Esophagus muscularis mucosa (tissue), 4 donors: Measurements from ENCODE around the gene SYVN1. TPM values are rescaled to one million over a fixed set of nuclear protein-coding genes. Genes with fewer than 3 reads are reported as not detected.
A peak's percentile ranks its signal among the peaks of the same experiment; 100 is the strongest.

Experiments
- DNase-seq: peaks from one replicate; pipeline ENCODE4 v3.0.0-alpha.2; 2017; ENCODE audit errors: extremely low spot score
- H3K27ac ChIP-seq, 4 donors: fragments of 200-600 bp; sonication (generic); replicated peaks in 1 of 4; 1 replicate in 3 of 4; 2 replicates in 1 of 4; pipeline ENCODE4 v1.5.1; 2016 to 2019; ENCODE audit warnings: mild to moderate bottlenecking in 1 of 4
- H3K27me3 ChIP-seq, 4 donors: fragments of 200-600 bp; sonication (generic); one replicate each; pipeline versions ENCODE4 v1.5.1 to v1.6.0; 2016 to 2019
- H3K36me3 ChIP-seq, 4 donors: fragments of 200-600 bp; sonication (generic); one replicate each; pipeline ENCODE4 v1.5.1; 2016 to 2019
- H3K4me1 ChIP-seq, 4 donors: fragments of 200-600 bp; sonication (generic); one replicate each; pipeline ENCODE4 v1.5.1; 2016 to 2019
- H3K4me3 ChIP-seq, 4 donors: fragments of 200-600 bp; sonication (generic); 1 replicate in 2 of 4; 2 replicates in 2 of 4; pipeline ENCODE4 v1.5.1; 2016 to 2019; ENCODE audit warnings: mild to moderate bottlenecking in 4 of 4, moderate library complexity in 1 of 4
- H3K9me3 ChIP-seq, 4 donors: fragments of 200-600 bp; sonication (generic); 1 replicate in 3 of 4; 2 replicates in 1 of 4; pipeline ENCODE4 v1.5.1; 2016 to 2019
- CTCF ChIP-seq, 3 experiments: fragments of 200-600 bp in 2 of 3; fragments of 450-650 bp in 1 of 3; sonication (generic) in 2 of 3; IDR thresholded peaks; one replicate each; pipeline ENCODE4 v1.5.1; 2017 to 2019; ENCODE audit warnings: antibody characterized with exemption in 3 of 3, mild to moderate bottlenecking in 2 of 3, moderate library complexity in 1 of 3
- EP300 ChIP-seq: sonication (generic); formaldehyde crosslinking; IDR thresholded peaks from one replicate; pipeline ENCODE4 v1.6.1; 2017; ENCODE audit warnings: antibody characterized with exemption
- POLR2A ChIP-seq: fragments of 450-650 bp; IDR thresholded peaks from one replicate; pipeline ENCODE4 v1.6.1; 2017; ENCODE audit warnings: antibody characterized with exemption, moderate library complexity, mild to moderate bottlenecking, low read depth
- POLR2AphosphoS5 ChIP-seq, 2 donors: sonication (generic); formaldehyde crosslinking; IDR thresholded peaks; one replicate each; pipeline ENCODE4 v1.6.1; 2017; ENCODE audit warnings: antibody characterized with exemption in 2 of 2
- WGBS: methylation state at CpG from one replicate; pipeline ENCODE4 v1.1.5; 2018; 5-methylcytosine and 5-hydroxymethylcytosine counted together
- intact Hi-C: fragments of 100-400 bp; cut with DNase I; formaldehyde crosslinking; loops from one replicate; pipeline ENCODE4 v1.15.1; 2023
- total RNA-seq, 4 donors: library from RNA; depleted of rRNA; stranded (reverse); fragments of >200 nt; gene quantifications; one replicate each; pipeline versions ENCODE4 v1.1.0 to v1.2.1, GENCODE V29; 2016

The SYVN1 gene
- total RNA-seq, 4 donors from 2014 or later = 24.1 to 39.5 (median 27.5) TPM

DNA sequence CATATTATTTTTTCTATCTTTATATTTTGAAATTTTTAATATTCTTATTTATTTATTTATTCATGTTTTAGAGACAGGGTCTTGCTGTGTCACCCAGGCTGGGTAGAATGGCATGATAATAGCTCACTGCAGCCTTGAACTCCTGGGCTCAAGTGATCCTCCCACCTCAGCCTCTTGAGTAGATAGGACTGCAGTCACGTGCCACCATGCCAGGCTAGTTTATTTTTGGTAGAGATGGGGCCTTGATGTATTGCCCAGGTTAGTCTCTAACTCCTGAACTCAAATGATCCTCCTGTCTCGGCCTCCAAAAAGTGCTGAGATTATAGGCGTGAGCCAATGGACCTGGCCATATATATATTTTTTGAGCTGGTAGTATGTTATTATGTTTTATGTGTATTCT lies 33.3 kb upstream of the SYVN1 start:
- no peaks in the 10 kb centered on the region for H3K27me3 ChIP-seq
- no peak overlapping the region for H3K27ac ChIP-seq
- no peaks in the 10 kb centered on the region for H3K36me3 ChIP-seq
- intact Hi-C loops = no loop called here
- H3K4me3 ChIP-seq = no peak overlapping the region
- no peak for DNase-seq
- WGBS = 95% methylated on average over 3 of the region's 3 CpGs
- peaks cover 0 to 4% (median 0%) of the 10 kb centered on the region in 4 donors for H3K4me1 ChIP-seq
- no peaks in the 10 kb centered on the region for H3K9me3 ChIP-seq
- TF ChIP-seq CTCF (IDR thresholded peaks at IDR 0.05) = no peak
- TF ChIP-seq POLR2AphosphoS5 (IDR thresholded peaks at IDR 0.05) = no peak
- no peak for TF ChIP-seq POLR2A
- no peak for TF ChIP-seq EP300

DNA sequence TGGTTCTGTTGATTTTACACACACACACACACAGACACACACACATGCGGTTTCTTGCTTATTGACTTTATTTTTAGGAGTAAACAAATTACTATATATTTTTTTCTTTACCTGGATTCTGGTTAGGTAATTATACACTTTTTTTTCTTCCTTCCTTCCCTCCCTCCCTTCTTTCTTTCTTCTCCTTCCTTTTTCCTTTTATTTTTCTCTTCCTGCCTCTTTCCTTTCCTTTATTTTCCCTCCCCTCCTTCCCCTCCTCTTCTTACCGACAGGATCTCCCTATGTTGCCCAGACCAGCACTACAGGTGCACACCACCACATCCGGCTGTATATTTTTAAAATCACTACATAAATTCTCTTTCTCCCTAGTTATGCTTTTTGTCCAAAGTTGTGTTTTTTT lies 32.6 kb upstream of the SYVN1 start:
- 89% methylated on average over 3 of the region's 3 CpGs for WGBS
- DNase-seq = no peak
- Histone ChIP-seq H3K36me3 (no peaks in the 10 kb centered on the region), H3K4me1 (peaks cover 0 to 4% (median 0%) of the 10 kb centered on the region in 4 donors), H3K4me3 (no peak overlapping the region), H3K27ac (no peak overlapping the region), H3K9me3 (no peaks in the 10 kb centered on the region), H3K27me3 (no peaks in the 10 kb centered on the region)
- no peak for TF ChIP-seq EP300
- TF ChIP-seq CTCF (IDR thresholded peaks at IDR 0.05) = no peak
- TF ChIP-seq POLR2AphosphoS5 (IDR thresholded peaks at IDR 0.05) = no peak
- no peak for TF ChIP-seq POLR2A
- intact Hi-C loops = no loop called here

GRCh38 chr11:65165410-65166317 lies 31.3 kb upstream of the SYVN1 start:
- Histone ChIP-seq H3K4me1 (peaks cover 0 to 4% (median 0%) of the 10 kb centered on the region in 4 donors), H3K27me3 (no peaks in the 10 kb centered on the region), H3K4me3 (peak overlapping the region; percentile 13 to 40 (median 28)), H3K36me3 (no peaks in the 10 kb centered on the region), H3K27ac (no peak overlapping the region), H3K9me3 (no peaks in the 10 kb centered on the region)
- DNase-seq = no peak
- TF ChIP-seq POLR2AphosphoS5 (IDR thresholded peaks at IDR 0.05) = no peak
- no peak for TF ChIP-seq CTCF (IDR thresholded peaks at IDR 0.05)
- TF ChIP-seq EP300 = no peak
- no peak for TF ChIP-seq POLR2A
- 59% methylated on average over 31 of the region's 31 CpGs for WGBS
- intact Hi-C loops = no loop called here

GRCh38 chr11:65163684-65164083 lies 29.4 kb upstream of the SYVN1 start:
- H3K4me1 ChIP-seq = peaks cover 0 to 4% (median 0%) of the 10 kb centered on the region in 4 donors
- no peak for TF ChIP-seq POLR2AphosphoS5 (IDR thresholded peaks at IDR 0.05)
- TF ChIP-seq CTCF (IDR thresholded peaks at IDR 0.05) = no peak
- TF ChIP-seq EP300 = no peak
- TF ChIP-seq POLR2A = no peak
- DNase-seq = no peak
- no peaks in the 10 kb centered on the region for H3K9me3 ChIP-seq
- intact Hi-C loops = no loop called here
- no peaks in the 10 kb centered on the region for H3K27me3 ChIP-seq
- no peak overlapping the region for H3K27ac ChIP-seq
- no peaks in the 10 kb centered on the region for H3K36me3 ChIP-seq
- 92% methylated on average over 2 of the region's 2 CpGs for WGBS
- no peak overlapping the region for H3K4me3 ChIP-seq
